Activated T-cell treated with anti-CD3 and anti-CD28 coated beads, Interleukin-2, amount 50 U/mL, for 72 hours (primary cell): Measurements from ENCODE around the gene SLC41A1. TPM values are rescaled to one million over a fixed set of nuclear protein-coding genes. Genes with fewer than 3 reads are reported as not detected.

Source experiments
- ATAC-seq, 2 donors: fragments of 150-1000 bp; cut with Tn5 transposase; replicated peaks in 1 of 2; 2 replicates each; pipeline ENCODE4 v1.10.0; 2021; ENCODE audit warnings: moderate library complexity in 2 of 2, mild to moderate bottlenecking in 1 of 2
- DNase-seq, 2 donors: peaks; one replicate each; pipeline ENCODE4 v3.0.0; 2021 to 2022; ENCODE audit warnings: mixed read lengths in 1 of 2
- H3K27ac Mint-ChIP-seq: one replicate; pipeline ENCODE4 v1.8.0; 2022; ENCODE audit warnings: mild to moderate bottlenecking, moderate library complexity, mixed read lengths
- H3K27me3 Mint-ChIP-seq: one replicate; pipeline ENCODE4 v1.8.0; 2022; ENCODE audit warnings: low read depth, mixed read lengths
- H3K36me3 Mint-ChIP-seq, 2 donors: one replicate each; pipeline ENCODE4 v1.8.0; 2022; ENCODE audit warnings: mixed read lengths in 2 of 2, mild to moderate bottlenecking in 1 of 2; ENCODE audit not compliant: insufficient read depth in 2 of 2
- H3K4me1 Mint-ChIP-seq: one replicate; pipeline ENCODE4 v1.8.0; 2022; ENCODE audit warnings: low read depth, mixed read lengths
- H3K4me3 Mint-ChIP-seq, 2 donors: one replicate each; pipeline ENCODE4 v1.8.0; 2022; ENCODE audit warnings: mild to moderate bottlenecking in 2 of 2, mixed read lengths in 2 of 2, moderate library complexity in 2 of 2
- H3K9me3 Mint-ChIP-seq, 2 donors: one replicate each; pipeline ENCODE4 v1.8.0; 2022; ENCODE audit warnings: mixed read lengths in 2 of 2
- total RNA-seq, 2 donors: library from RNA; stranded (reverse); gene quantifications; one replicate each; pipeline ENCODE4 v1.2.3, GENCODE V29; 2022

The SLC41A1 gene
- total RNA-seq, 2 donors from 2014 or later = 23.0 to 23.7 TPM

DNA sequence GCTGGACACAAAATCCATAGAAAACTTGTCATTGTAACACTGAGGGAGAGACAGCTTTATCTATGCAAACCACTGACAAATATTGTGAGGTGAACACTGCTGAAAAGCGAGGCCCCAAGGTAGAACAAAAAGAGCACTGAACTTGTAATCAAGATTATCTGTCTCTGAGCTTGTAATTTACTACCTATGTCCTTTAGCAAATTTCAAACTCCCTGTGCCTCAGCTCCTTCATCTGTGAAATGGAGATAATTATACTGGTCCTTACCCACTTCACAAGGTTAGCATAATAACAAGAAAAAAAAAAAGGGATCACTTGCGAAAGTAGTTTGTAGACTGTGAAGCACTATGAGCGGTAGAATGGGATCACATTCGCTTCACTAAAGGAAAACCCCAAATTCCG is 58.1 kb downstream of the SLC41A1 start:
- H3K36me3 Mint-ChIP-seq = peaks cover 2 to 3% of the 10 kb centered on the region in 2 donors
- H3K27me3 Mint-ChIP-seq = no peaks in the 10 kb centered on the region
- ATAC-seq (no peak), DNase-seq (no peak)
- peaks cover 9% of the 10 kb centered on the region for H3K4me1 Mint-ChIP-seq
- H3K4me3 Mint-ChIP-seq = no peak overlapping the region
- H3K9me3 Mint-ChIP-seq = no peaks in the 10 kb centered on the region
- no peak overlapping the region for H3K27ac Mint-ChIP-seq

DNA sequence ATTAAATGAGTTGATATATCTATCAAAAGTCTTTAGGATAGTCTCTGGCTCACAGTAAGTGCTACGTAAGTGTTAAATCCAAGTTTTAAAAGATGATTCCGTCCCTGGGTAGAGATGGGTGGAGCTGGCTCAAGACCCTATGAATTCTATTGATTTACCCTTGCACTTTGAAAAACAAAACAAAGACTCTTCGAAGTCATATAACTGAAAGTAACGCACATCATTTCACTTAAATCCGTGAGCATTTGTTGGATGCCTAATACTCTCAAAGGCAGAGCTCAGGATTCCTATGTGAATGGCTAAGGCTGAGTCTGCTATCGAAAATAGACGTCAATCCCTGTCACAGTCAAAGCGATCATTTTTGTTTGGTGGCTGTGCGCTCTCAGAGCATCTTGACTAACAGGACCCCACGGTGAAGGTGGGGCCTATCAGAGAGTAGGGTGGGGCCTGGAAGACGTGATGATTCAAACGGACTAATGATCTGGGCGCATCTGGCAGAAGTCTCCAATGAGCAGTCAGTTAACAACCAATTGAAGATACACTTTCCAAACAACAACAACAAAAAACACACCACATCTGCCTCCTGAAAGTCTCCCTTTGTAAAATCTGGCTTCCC is 61.9 kb downstream of the SLC41A1 start:
- peaks cover 7 to 16% of the 10 kb centered on the region in 2 donors for H3K36me3 Mint-ChIP-seq
- ATAC-seq = no peak
- H3K4me3 Mint-ChIP-seq = peak overlapping the region; percentile 83 to 88
- no peaks in the 10 kb centered on the region for H3K27me3 Mint-ChIP-seq
- no peak for DNase-seq
- no peaks in the 10 kb centered on the region for H3K9me3 Mint-ChIP-seq
- H3K27ac Mint-ChIP-seq = peak overlapping the region; percentile 89
- peaks cover 37% of the 10 kb centered on the region for H3K4me1 Mint-ChIP-seq

DNA sequence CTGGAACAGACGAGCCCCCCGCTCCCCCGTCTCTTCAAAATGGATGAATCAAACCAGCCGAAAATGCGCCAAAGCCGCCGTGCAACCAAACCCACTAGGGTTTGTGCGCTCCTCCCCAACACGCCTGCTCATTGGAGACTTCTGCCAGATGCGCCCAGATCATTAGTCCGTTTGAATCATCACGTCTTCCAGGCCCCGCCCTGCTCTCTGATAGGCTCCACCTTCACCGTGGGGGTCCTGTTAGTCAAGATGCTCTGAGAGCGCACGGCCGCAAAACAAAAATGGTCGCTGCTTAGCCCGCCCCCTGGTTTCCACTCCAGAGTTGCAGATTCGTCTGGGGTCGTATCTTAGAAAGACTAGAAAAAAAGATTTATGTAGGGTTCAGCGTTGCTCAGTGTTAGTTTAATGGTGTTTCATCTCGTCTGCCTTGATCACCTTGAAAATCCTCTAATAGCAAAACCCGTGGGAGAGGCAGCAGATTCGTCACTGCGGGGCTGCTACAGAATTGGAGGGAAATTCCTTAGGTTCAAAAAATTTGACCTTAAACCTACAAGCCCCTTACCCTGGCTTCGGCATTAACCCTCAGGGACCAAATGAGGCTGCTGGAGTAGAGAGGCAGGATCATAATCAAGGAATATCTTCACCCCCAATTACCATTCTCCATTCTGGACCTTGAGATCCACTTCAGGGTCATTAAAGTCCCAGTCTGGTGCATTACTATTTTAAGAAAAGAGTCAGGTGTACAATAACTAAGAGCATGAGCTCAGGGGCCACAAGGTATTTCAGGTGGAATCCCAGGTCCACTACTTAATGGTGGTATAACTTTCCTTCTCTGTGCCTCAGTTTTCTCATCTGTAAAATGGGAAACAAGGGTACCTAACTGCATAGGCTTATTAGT is 62.6 kb downstream of the SLC41A1 start, which contains the start of gene NUCKS1:
Gene NUCKS1, minus strand, starts transcription at position 45 of the 898 bp plus-strand sequence. CDS start 209 bp downstream, outside the sequence.
- Mint-ChIP-seq H3K9me3 (no peaks in the 10 kb centered on the region), H3K4me3 (peak within 1 kb of the TSS; percentile 94 to 97), H3K4me1 (peaks cover 41% of the 10 kb centered on the region), H3K27me3 (no peaks in the 10 kb centered on the region), H3K27ac (peak within 1 kb of the TSS; percentile 97), H3K36me3 (peaks cover 7 to 17% of the 10 kb centered on the region in 2 donors)
- DNase-seq = peak; percentile 95 to 98
- peak; percentile 82 to 84 for ATAC-seq

DNA sequence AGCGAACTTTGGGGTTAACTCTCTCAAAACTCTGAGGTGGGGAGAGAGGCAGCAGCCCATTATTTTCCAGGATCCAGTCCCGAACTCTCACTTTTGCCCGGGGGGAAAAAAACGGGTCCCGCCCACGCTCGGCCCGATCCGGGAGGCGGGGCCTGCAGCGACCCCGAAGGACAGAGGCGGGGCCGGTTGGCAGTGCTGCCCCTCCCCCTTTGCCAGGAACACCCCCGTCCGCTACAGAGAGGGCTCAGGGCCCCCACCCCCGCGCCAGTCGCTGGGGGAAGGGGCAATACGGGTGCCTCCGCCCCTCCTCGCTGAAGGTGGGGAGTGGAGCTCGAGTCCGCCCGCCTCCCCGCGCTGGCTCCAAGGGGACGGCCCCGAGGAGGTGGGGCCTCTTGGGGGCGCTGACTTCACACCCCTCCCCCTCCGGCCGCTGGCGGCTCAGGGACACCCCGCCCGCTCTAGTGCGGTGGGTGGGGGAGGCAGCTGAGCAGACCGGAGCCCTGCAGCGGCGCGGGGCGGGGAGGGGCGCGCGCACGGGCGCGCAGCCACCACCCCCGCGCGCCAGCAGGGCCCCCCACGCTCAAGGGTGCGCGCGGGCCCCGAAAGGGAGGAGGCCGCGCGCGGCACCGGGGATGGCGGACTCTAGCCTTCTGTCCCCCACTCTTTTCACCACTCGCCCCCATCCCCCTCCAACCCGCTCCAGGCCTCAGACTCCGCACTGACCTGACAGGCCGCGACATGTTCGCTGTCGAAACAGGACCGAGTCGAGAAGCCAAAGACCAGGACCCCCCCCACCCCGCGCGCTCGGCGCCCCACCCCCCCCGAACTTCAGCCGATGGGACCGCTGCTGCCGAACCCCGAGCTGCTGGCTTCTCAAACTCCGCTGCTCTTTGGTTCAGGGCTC is 63.5 kb downstream of the SLC41A1 start:
- Mint-ChIP-seq H3K4me1 (peaks cover 50% of the 10 kb centered on the region), H3K36me3 (peaks cover 7 to 20% of the 10 kb centered on the region in 2 donors), H3K27ac (peak overlapping the region; percentile 97), H3K4me3 (peak overlapping the region; percentile 94 to 97), H3K9me3 (no peaks in the 10 kb centered on the region), H3K27me3 (no peaks in the 10 kb centered on the region)
- ATAC-seq (peak; percentile 83), DNase-seq (peak; percentile 98)

DNA sequence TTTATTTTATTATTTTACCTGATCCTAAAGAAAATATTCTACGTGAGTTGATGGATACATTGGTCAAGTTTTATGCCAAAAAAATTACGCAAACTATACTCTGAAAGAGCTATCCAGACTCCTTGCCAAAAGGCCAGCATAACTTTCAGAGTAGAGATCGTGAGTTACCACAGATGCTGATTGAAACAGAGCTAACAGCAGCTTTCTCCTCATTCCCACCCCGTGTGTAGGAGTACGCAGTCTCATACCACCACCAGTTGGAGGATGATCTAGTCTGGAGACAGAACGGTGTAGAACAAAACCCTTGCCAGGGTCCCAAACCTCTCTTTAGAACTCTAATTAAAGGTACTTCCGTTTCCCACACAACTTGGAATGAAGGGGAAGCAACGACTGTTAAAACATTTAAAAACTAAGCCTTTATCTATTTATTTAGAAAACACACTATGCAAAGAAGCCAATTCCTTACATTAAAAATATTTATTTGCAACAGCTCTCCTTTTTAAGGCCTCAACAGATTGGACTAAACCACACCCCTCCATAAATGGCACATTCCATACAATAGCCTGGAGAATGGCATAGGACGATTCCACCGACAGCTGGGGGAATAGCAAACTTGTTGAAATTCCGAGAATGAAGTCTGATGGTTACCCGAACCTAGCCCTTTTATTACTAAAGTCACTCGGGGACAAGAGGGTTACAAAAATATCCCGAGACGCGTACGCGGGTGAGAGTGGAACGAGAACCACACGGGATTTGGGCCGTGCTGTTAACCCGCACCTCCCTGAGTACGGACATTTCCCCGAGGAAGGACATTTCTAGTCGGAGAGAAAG is 64.4 kb downstream of the SLC41A1 start:
- H3K9me3 Mint-ChIP-seq = no peaks in the 10 kb centered on the region
- peak overlapping the region; percentile 97 for H3K27ac Mint-ChIP-seq
- DNase-seq = peak; percentile 53 to 60
- H3K36me3 Mint-ChIP-seq = peaks cover 7 to 20% of the 10 kb centered on the region in 2 donors
- no peaks in the 10 kb centered on the region for H3K27me3 Mint-ChIP-seq
- peak; percentile 11 to 31 for ATAC-seq
- H3K4me1 Mint-ChIP-seq = peaks cover 56% of the 10 kb centered on the region
- H3K4me3 Mint-ChIP-seq = peak overlapping the region; percentile 94 to 97

DNA sequence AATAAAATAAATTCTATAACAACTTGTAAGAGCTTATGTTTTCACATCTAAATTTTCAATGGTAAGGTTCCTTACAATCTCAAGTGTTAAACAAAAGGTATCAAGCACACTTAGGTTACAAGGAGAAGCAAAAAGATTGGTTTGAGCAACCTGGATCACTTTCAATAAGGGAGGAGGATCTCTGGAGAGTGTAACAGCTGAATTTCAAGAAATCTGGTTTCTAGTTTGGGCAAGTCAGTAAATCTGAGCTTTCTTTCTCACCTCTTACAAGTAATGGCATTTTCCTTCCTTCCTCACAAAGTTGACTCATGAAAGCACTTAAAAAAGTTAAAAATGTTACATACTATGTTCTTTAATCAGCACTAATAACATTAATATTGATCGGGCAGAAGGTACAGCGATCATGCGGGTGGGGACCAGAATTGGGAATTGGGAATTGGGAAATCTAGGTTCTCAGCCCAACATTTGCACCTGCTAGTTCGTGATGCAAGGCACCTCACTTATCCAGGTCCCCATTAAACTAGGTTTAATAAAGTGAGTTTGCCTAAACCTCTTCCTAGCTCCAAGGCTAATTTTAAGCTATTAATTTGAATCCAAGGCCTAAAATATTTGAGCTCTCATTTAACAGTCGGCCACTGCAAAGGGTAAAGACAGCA is 66.1 kb downstream of the SLC41A1 start:
- H3K27ac Mint-ChIP-seq = peak overlapping the region; percentile 75
- peaks cover 7 to 20% of the 10 kb centered on the region in 2 donors for H3K36me3 Mint-ChIP-seq
- peak overlapping the region; percentile 41 to 74 for H3K4me3 Mint-ChIP-seq
- H3K27me3 Mint-ChIP-seq = no peaks in the 10 kb centered on the region
- H3K4me1 Mint-ChIP-seq = peaks cover 68% of the 10 kb centered on the region
- DNase-seq (no peak), ATAC-seq (no peak)
- H3K9me3 Mint-ChIP-seq = no peaks in the 10 kb centered on the region

DNA sequence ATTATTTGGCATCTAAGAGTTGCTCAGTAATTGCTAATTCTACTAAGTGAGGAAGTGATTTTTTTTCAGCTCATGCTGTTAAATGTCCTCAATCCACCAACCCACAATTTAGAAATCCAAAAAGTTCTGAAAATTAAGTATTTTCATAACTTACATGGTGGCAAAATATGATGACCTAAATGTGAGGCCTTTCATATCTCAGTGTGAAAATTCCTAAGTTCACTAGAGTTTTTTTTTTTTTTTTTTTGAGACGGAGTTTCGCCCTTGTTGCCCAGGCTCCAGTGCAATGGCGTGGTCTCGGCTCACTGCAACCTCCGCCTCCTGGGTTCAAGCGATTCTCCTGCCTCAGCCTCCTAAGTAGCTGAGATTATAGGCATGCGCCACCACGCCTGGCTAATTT is 68.6 kb downstream of the SLC41A1 start:
- H3K27ac Mint-ChIP-seq = no peak overlapping the region
- H3K27me3 Mint-ChIP-seq = no peaks in the 10 kb centered on the region
- peaks cover 4 to 21% of the 10 kb centered on the region in 2 donors for H3K36me3 Mint-ChIP-seq
- no peaks in the 10 kb centered on the region for H3K9me3 Mint-ChIP-seq
- peaks cover 68% of the 10 kb centered on the region for H3K4me1 Mint-ChIP-seq
- no peak overlapping the region for H3K4me3 Mint-ChIP-seq
- ATAC-seq = no peak
- no peak for DNase-seq

DNA sequence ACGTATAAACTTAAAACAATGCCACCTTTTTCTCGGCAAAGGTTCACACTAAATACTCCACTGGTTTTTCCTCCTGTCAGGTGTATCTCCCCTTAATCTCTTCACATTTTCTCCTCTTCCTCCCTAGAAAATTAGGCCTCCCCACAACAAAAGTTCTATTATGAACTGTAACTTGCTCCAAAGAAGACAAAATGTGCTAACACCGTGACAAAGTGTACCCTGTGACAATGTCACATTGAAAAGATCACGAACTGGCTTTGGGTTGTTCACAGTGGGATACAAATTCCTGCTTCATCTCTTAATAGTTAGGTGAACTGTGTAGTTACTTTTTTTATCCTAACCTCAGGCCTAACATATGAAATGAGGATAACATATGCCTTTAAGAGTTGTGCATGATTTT is 69.0 kb downstream of the SLC41A1 start:
- no peaks in the 10 kb centered on the region for H3K27me3 Mint-ChIP-seq
- ATAC-seq (no peak), DNase-seq (no peak)
- H3K9me3 Mint-ChIP-seq = no peaks in the 10 kb centered on the region
- no peak overlapping the region for H3K4me3 Mint-ChIP-seq
- H3K36me3 Mint-ChIP-seq = peaks cover 4 to 25% of the 10 kb centered on the region in 2 donors
- H3K27ac Mint-ChIP-seq = peak overlapping the region; percentile 76
- peaks cover 72% of the 10 kb centered on the region for H3K4me1 Mint-ChIP-seq

DNA sequence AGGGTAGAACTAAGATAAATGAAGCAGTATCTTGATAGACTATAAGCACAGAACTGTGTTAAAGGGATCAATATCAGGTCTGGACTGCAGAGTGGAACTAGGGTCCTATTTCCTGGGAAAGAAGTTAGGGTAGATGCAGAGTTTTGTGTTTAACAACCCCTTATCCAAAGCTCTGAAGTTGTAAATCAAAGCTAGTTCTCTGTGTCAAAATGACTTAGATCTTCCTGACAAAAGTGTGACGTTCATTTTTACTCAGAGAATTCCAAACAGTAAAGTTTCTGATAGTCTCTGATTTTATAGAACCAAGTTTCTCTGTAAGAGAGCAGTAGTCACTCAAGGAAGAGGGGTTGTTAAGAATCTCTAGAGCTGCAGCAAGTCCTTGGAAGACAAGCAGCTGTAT is 71.3 kb downstream of the SLC41A1 start:
- DNase-seq = no peak
- H3K4me1 Mint-ChIP-seq = peaks cover 59% of the 10 kb centered on the region
- no peak overlapping the region for H3K4me3 Mint-ChIP-seq

DNA sequence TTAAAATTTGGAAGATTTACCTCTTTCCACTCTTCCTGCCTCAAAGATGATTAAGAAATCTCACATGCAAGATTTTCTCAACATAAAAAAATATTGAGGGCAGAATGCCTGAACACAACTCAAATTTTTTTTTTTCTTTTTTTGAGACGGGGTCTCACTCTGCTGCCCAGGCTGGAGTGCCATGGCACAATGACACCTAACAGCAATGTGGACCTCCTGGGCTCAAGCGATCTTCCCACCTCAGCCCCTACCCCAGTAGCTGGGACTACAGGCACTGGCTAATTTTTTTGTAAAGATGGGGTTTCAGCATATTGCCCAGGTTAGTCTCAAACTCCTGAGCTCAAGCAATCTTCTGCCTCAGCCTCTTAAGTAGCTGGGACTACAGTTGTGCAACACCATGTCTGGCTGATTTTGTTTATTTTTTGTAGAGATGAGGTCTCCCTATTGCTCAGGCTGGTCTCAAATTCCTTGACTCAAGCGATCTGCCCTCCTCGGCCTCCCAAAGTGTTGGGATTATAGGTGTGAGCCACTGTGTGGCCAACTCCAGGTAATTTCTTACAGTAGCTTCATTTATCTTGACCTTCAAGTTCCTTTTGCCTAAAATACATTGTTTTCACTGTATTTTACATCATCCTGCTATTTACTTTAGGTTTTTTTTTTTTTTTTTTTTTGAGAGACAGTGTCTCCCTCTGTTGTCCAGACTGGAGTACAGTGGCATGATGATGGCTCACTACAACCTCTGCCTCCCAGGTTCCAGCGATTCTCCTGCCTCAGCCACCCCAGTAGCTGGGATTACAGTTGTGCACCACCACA is 73.4 kb downstream of the SLC41A1 start:
- no peaks in the 10 kb centered on the region for H3K27me3 Mint-ChIP-seq
- H3K4me1 Mint-ChIP-seq = peaks cover 48% of the 10 kb centered on the region
- ATAC-seq = no peak
- peak overlapping the region; percentile 71 for H3K27ac Mint-ChIP-seq
- H3K36me3 Mint-ChIP-seq = peaks cover 4 to 14% of the 10 kb centered on the region in 2 donors
- no peak overlapping the region for H3K4me3 Mint-ChIP-seq
- DNase-seq = no peak
- no peaks in the 10 kb centered on the region for H3K9me3 Mint-ChIP-seq

More for the DNA sequence above, 71.3 kb downstream of the SLC41A1 start:
- H3K9me3 Mint-ChIP-seq = no peaks in the 10 kb centered on the region
- H3K27me3 Mint-ChIP-seq = no peaks in the 10 kb centered on the region
- peak overlapping the region; percentile 28 for H3K27ac Mint-ChIP-seq
- peaks cover 2 to 18% of the 10 kb centered on the region in 2 donors for H3K36me3 Mint-ChIP-seq
- ATAC-seq = no peak
